Activated naive CD4-positive, alpha-beta T cell treated with anti-CD3 and anti-CD28 coated beads for 36 hours (primary cell): ENCODE results near the gene MAML3. TPM values are rescaled to one million over a fixed set of nuclear protein-coding genes. Genes with fewer than 3 reads are reported as not detected.

Source experiments
- CTCF ChIA-PET: fragments of 350-600 bp; sonication (Branson Sonifier 250); formaldehyde crosslinking; loops from one replicate; lab custom pipeline; 2021; ENCODE audit warnings: antibody characterized with exemption; lab: Charles Lee
- DNase-seq: peaks from one replicate; pipeline ENCODE4 v3.0.0-alpha.2; 2020
- H3K27ac Mint-ChIP-seq: one replicate; pipeline ENCODE4 v1.8.0; 2021; ENCODE audit warnings: mild to moderate bottlenecking, mixed read lengths
- H3K27me3 Mint-ChIP-seq: one replicate; pipeline ENCODE4 v1.8.0; 2021; ENCODE audit warnings: low read depth, mixed read lengths
- H3K36me3 Mint-ChIP-seq: one replicate; pipeline ENCODE4 v1.8.0; 2021; ENCODE audit warnings: low read depth, mixed read lengths
- H3K4me1 Mint-ChIP-seq: one replicate; pipeline ENCODE4 v1.8.0; 2021; ENCODE audit warnings: low read depth, mixed read lengths
- H3K4me3 Mint-ChIP-seq: one replicate; pipeline ENCODE4 v1.8.0; 2021; ENCODE audit warnings: mild to moderate bottlenecking, moderate library complexity, mixed read lengths
- H3K9me3 Mint-ChIP-seq: one replicate; pipeline ENCODE4 v1.8.0; 2021; ENCODE audit warnings: mixed read lengths
- intact Hi-C: fragments of 100-400 bp; cut with micrococcal nuclease; formaldehyde crosslinking; loops from one replicate; pipeline ENCODE4 v1.15.1; 2023
- total RNA-seq, 2 experiments: library from RNA; stranded (reverse); gene quantifications; one replicate each; pipeline ENCODE4 v1.2.3, GENCODE V29; 2021

Gene MAML3
- total RNA-seq, 2 experiments from 2014 or later, result 0.52 to 0.76 TPM

GRCh38 chr4:140059159-140059558 lies 94.8 kb downstream of the MAML3 start:
- CTCF ChIA-PET, result interaction anchor here (0.7 to 1.1 kb wide), 2 partner anchors 8 to 34 kb away, joined by 3 read pairs; no protein-coding TSS in a partner anchor
- Mint-ChIP-seq H3K27ac (no peak overlapping the region), H3K4me3 (no peak overlapping the region), H3K4me1 (peaks cover 33% of the 10 kb centered on the region), H3K36me3 (no peaks in the 10 kb centered on the region), H3K27me3 (peaks cover 4% of the 10 kb centered on the region), H3K9me3 (no peaks in the 10 kb centered on the region)
- DNase-seq, result no peak
- intact Hi-C loops, result no loop called here

GRCh38 chr4:140057701-140058100 lies 96.3 kb downstream of the MAML3 start:
- Mint-ChIP-seq H3K9me3 (no peaks in the 10 kb centered on the region), H3K27me3 (peaks cover 4% of the 10 kb centered on the region), H3K36me3 (no peaks in the 10 kb centered on the region), H3K27ac (no peak overlapping the region), H3K4me3 (no peak overlapping the region), H3K4me1 (peaks cover 41% of the 10 kb centered on the region)
- no peak for DNase-seq
- CTCF ChIA-PET, result no interaction called here
- intact Hi-C loops, result no loop called here

- peaks cover 33% of the 10 kb centered on the region for H3K4me1 Mint-ChIP-seq
- H3K36me3 Mint-ChIP-seq, result no peaks in the 10 kb centered on the region
- no peak overlapping the region for H3K4me3 Mint-ChIP-seq
- CTCF ChIA-PET, result interaction anchor here (0.6 to 1.2 kb wide), 6 partner anchors 15 to 270 kb away, joined by 3 to 6 read pairs (median 4); no protein-coding TSS in a partner anchor
- intact Hi-C loops, result no loop called here
- peak; percentile 39 for DNase-seq
- peaks cover 4% of the 10 kb centered on the region for H3K27me3 Mint-ChIP-seq
- H3K27ac Mint-ChIP-seq, result no peak overlapping the region
- no peaks in the 10 kb centered on the region for H3K9me3 Mint-ChIP-seq
These were observed 98.0 kb downstream of the MAML3 start for GRCh38 chr4:140056015-140056414.

- DNase-seq, result no peak
- no peaks in the 10 kb centered on the region for H3K36me3 Mint-ChIP-seq
- CTCF ChIA-PET, result interaction anchor here (0.7 to 1.2 kb wide), 2 partner anchors 16 to 23 kb away, joined by 3 read pairs; no protein-coding TSS in a partner anchor
- no peak overlapping the region for H3K27ac Mint-ChIP-seq
- peaks cover 4% of the 10 kb centered on the region for H3K27me3 Mint-ChIP-seq
- H3K9me3 Mint-ChIP-seq, result no peaks in the 10 kb centered on the region
- no peak overlapping the region for H3K4me3 Mint-ChIP-seq
- intact Hi-C loops, result no loop called here
- H3K4me1 Mint-ChIP-seq, result peaks cover 37% of the 10 kb centered on the region
These were observed 99.1 kb downstream of the MAML3 start for GRCh38 chr4:140054861-140055260.

- Mint-ChIP-seq H3K4me1 (peaks cover 47% of the 10 kb centered on the region), H3K27me3 (peaks cover 4% of the 10 kb centered on the region), H3K9me3 (no peaks in the 10 kb centered on the region), H3K4me3 (no peak overlapping the region), H3K27ac (no peak overlapping the region), H3K36me3 (no peaks in the 10 kb centered on the region)
- DNase-seq, result no peak
- intact Hi-C loops, result loop anchor here (2.0 kb wide), 1 partner anchor 18 kb away; no protein-coding TSS in a partner anchor
- CTCF ChIA-PET, result interaction anchor here (0.8 to 2.4 kb wide), 8 partner anchors 33 to 397 kb away, joined by 3 to 19 read pairs (median 5); no protein-coding TSS in a partner anchor
These were observed 100.8 kb downstream of the MAML3 start for GRCh38 chr4:140053185-140053584.

- Mint-ChIP-seq H3K4me3 (no peak overlapping the region), H3K9me3 (no peaks in the 10 kb centered on the region), H3K36me3 (no peaks in the 10 kb centered on the region), H3K4me1 (peaks cover 44% of the 10 kb centered on the region), H3K27ac (no peak overlapping the region), H3K27me3 (peaks cover 5% of the 10 kb centered on the region)
- CTCF ChIA-PET, result interaction anchor here (0.6 to 2.4 kb wide), 15 partner anchors 11 to 1446 kb away, joined by 3 to 19 read pairs (median 4); no protein-coding TSS in a partner anchor
- intact Hi-C loops, result loop anchor here (1.0 to 2.0 kb wide), 4 partner anchors 19 to 201 kb away; no protein-coding TSS in a partner anchor
- DNase-seq, result peak; percentile 67
These were observed 101.9 kb downstream of the MAML3 start for GRCh38 chr4:140052050-140052449.

- intact Hi-C loops, result loop anchor here (1.0 to 5.0 kb wide), 7 partner anchors 38 to 446 kb away; no protein-coding TSS in a partner anchor
- peaks cover 2% of the 10 kb centered on the region for H3K27me3 Mint-ChIP-seq
- H3K4me3 Mint-ChIP-seq, result peak overlapping the region; percentile 78
- no peak overlapping the region for H3K27ac Mint-ChIP-seq
- peak; percentile 39 for DNase-seq
- no peaks in the 10 kb centered on the region for H3K36me3 Mint-ChIP-seq
- peaks cover 35% of the 10 kb centered on the region for H3K4me1 Mint-ChIP-seq
- CTCF ChIA-PET, result interaction anchor here (0.5 to 1.6 kb wide), 13 partner anchors 17 to 399 kb away, joined by 3 to 6 read pairs (median 3); partner anchors contain the start of gene MGST2
- no peaks in the 10 kb centered on the region for H3K9me3 Mint-ChIP-seq
These were observed 103.9 kb downstream of the MAML3 start for GRCh38 chr4:140049849-140050637.

GRCh38 chr4:140049024-140049848 lies 104.7 kb downstream of the MAML3 start:
- Mint-ChIP-seq H3K27ac (peak overlapping the region; percentile 14), H3K36me3 (no peaks in the 10 kb centered on the region), H3K4me3 (peak overlapping the region; percentile 78), H3K9me3 (no peaks in the 10 kb centered on the region), H3K4me1 (peaks cover 31% of the 10 kb centered on the region), H3K27me3 (peaks cover 2% of the 10 kb centered on the region)
- CTCF ChIA-PET, result interaction anchor here (0.6 to 1.6 kb wide), 15 partner anchors 18 to 628 kb away, joined by 3 to 6 read pairs (median 3); partner anchors contain the start of gene MGST2
- peak; percentile 78 for DNase-seq
- intact Hi-C loops, result loop anchor here (1.0 to 5.0 kb wide), 6 partner anchors 37 to 392 kb away; no protein-coding TSS in a partner anchor

GRCh38 chr4:140048419-140048995 lies 105.5 kb downstream of the MAML3 start:
- H3K27me3 Mint-ChIP-seq, result peaks cover 2% of the 10 kb centered on the region

GRCh38 chr4:140047786-140048185 lies 106.2 kb downstream of the MAML3 start:
- H3K4me3 Mint-ChIP-seq, result no peak overlapping the region
- DNase-seq, result no peak
- H3K27ac Mint-ChIP-seq, result no peak overlapping the region
- H3K9me3 Mint-ChIP-seq, result no peaks in the 10 kb centered on the region
- CTCF ChIA-PET, result no interaction called here
- H3K4me1 Mint-ChIP-seq, result peaks cover 25% of the 10 kb centered on the region
- intact Hi-C loops, result loop anchor here (2.0 to 5.0 kb wide), 2 partner anchors 49 to 145 kb away; no protein-coding TSS in a partner anchor
- H3K36me3 Mint-ChIP-seq, result no peaks in the 10 kb centered on the region
- peaks cover 2% of the 10 kb centered on the region for H3K27me3 Mint-ChIP-seq

More at GRCh38 chr4:140048419-140048995, 105.5 kb downstream of the MAML3 start:
- CTCF ChIA-PET, result interaction anchor here (0.6 to 1.6 kb wide), 6 partner anchors 203 to 628 kb away, joined by 3 to 5 read pairs (median 4); no protein-coding TSS in a partner anchor
- Mint-ChIP-seq H3K27ac (peak overlapping the region; percentile 7), H3K9me3 (no peaks in the 10 kb centered on the region), H3K4me1 (peaks cover 28% of the 10 kb centered on the region), H3K4me3 (peak overlapping the region; percentile 78), H3K36me3 (no peaks in the 10 kb centered on the region)
- DNase-seq, result no peak
- intact Hi-C loops, result loop anchor here (2.0 to 5.0 kb wide), 2 partner anchors 48 to 146 kb away; no protein-coding TSS in a partner anchor

- CTCF ChIA-PET, result interaction anchor here (0.5 kb wide), 1 partner anchor 35 kb away, joined by 3 read pairs; no protein-coding TSS in a partner anchor
- H3K9me3 Mint-ChIP-seq, result no peaks in the 10 kb centered on the region
- peaks cover 28% of the 10 kb centered on the region for H3K4me1 Mint-ChIP-seq
- no peak for DNase-seq
- H3K4me3 Mint-ChIP-seq, result no peak overlapping the region
- H3K36me3 Mint-ChIP-seq, result no peaks in the 10 kb centered on the region
- H3K27ac Mint-ChIP-seq, result no peak overlapping the region
- peaks cover 2% of the 10 kb centered on the region for H3K27me3 Mint-ChIP-seq
- intact Hi-C loops, result loop anchor here (5.0 kb wide), 1 partner anchor 145 kb away; no protein-coding TSS in a partner anchor
These were observed 106.9 kb downstream of the MAML3 start for GRCh38 chr4:140047017-140047640.
